Activated naive CD4-positive, alpha-beta T cell treated with anti-CD3 and anti-CD28 coated beads, Interleukin-2, amount 50 U/mL, for 24 hours (primary cell): ENCODE data around the gene ABCA12.
A peak's percentile ranks its signal among the peaks of the same experiment; 100 is the strongest.
"Not testable (repeated sequence)": the region's sequence is repeated elsewhere in the genome, so short reads cannot be mapped to it uniquely, and the experiment has no call there.

Source experiments
- H3K27ac Mint-ChIP-seq: one replicate; pipeline ENCODE4 v1.8.0; 2021; ENCODE audit warnings: mild to moderate bottlenecking, mixed read lengths
- H3K27me3 Mint-ChIP-seq: one replicate; pipeline ENCODE4 v1.8.0; 2021; ENCODE audit warnings: mixed read lengths
- H3K36me3 Mint-ChIP-seq: one replicate; pipeline ENCODE4 v1.8.0; 2021; ENCODE audit warnings: mixed read lengths
- H3K4me1 Mint-ChIP-seq: one replicate; pipeline ENCODE4 v1.8.0; 2021; ENCODE audit warnings: mixed read lengths
- H3K4me3 Mint-ChIP-seq: one replicate; pipeline ENCODE4 v1.8.0; 2021; ENCODE audit warnings: mild to moderate bottlenecking, mixed read lengths
- H3K9me3 Mint-ChIP-seq: one replicate; pipeline ENCODE4 v1.8.0; 2021; ENCODE audit warnings: mixed read lengths

ABCA12 gene

GRCh38 chr2:215138479-215138878 lies at the start of gene ABCA12:
ABCA12 (minus strand) TSS chr2:215138626; CDS start chr2:215138208, 418 bp downstream.
- H3K27ac Mint-ChIP-seq: no peak within 1 kb of the TSS
- peaks cover 4% of the 10 kb centered on the region for H3K27me3 Mint-ChIP-seq
- no peaks in the 10 kb centered on the region for H3K36me3 Mint-ChIP-seq
- H3K4me1 Mint-ChIP-seq: no peaks in the 10 kb centered on the region
- no peak within 1 kb of the TSS for H3K4me3 Mint-ChIP-seq
- H3K9me3 Mint-ChIP-seq: no peaks in the 10 kb centered on the region

GRCh38 chr2:215188078-215188477 lies 49.7 kb upstream of the ABCA12 start:
- H3K36me3 Mint-ChIP-seq: no peaks in the 10 kb centered on the region
- H3K9me3 Mint-ChIP-seq: no peaks in the 10 kb centered on the region
- H3K27me3 Mint-ChIP-seq: peaks cover 10% of the 10 kb centered on the region
- H3K4me1 Mint-ChIP-seq: no peaks in the 10 kb centered on the region
- H3K4me3 Mint-ChIP-seq: no peak overlapping the region
- H3K27ac Mint-ChIP-seq: no peak overlapping the region

- Mint-ChIP-seq H3K27me3 (peaks cover 10% of the 10 kb centered on the region), H3K4me3 (no peak overlapping the region), H3K9me3 (no peaks in the 10 kb centered on the region), H3K4me1 (no peaks in the 10 kb centered on the region), H3K27ac (no peak overlapping the region), H3K36me3 (no peaks in the 10 kb centered on the region)
Measured at GRCh38 chr2:215186021-215186420, 47.6 kb upstream of the ABCA12 start.

- Mint-ChIP-seq H3K27me3 (peaks cover 3% of the 10 kb centered on the region), H3K9me3 (peaks cover 11% of the 10 kb centered on the region), H3K27ac (no peak overlapping the region), H3K4me3 (no peak overlapping the region), H3K36me3 (no peaks in the 10 kb centered on the region), H3K4me1 (no peaks in the 10 kb centered on the region)
Measured at GRCh38 chr2:215178121-215178520, 39.7 kb upstream of the ABCA12 start.

- Mint-ChIP-seq H3K27ac (no peak overlapping the region), H3K36me3 (no peaks in the 10 kb centered on the region), H3K27me3 (no peaks in the 10 kb centered on the region), H3K4me1 (peaks cover 16% of the 10 kb centered on the region), H3K9me3 (no peaks in the 10 kb centered on the region), H3K4me3 (no peak overlapping the region)
Measured at GRCh38 chr2:215171796-215172195, 33.4 kb upstream of the ABCA12 start.

- peaks cover 16% of the 10 kb centered on the region for H3K4me1 Mint-ChIP-seq
- H3K36me3 Mint-ChIP-seq: no peaks in the 10 kb centered on the region
- no peak overlapping the region for H3K27ac Mint-ChIP-seq
- H3K27me3 Mint-ChIP-seq: no peaks in the 10 kb centered on the region
- H3K9me3 Mint-ChIP-seq: no peaks in the 10 kb centered on the region
- peak overlapping the region; percentile 47 for H3K4me3 Mint-ChIP-seq
Measured at GRCh38 chr2:215171151-215171550, 32.7 kb upstream of the ABCA12 start.

- H3K27me3 Mint-ChIP-seq, H3K27ac Mint-ChIP-seq, H3K36me3 Mint-ChIP-seq, H3K9me3 Mint-ChIP-seq, H3K4me3 Mint-ChIP-seq: not testable (repeated sequence)
- peaks cover 16% of the 10 kb centered on the region for H3K4me1 Mint-ChIP-seq
Measured at GRCh38 chr2:215166505-215166904, 28.1 kb upstream of the ABCA12 start.

- H3K27ac Mint-ChIP-seq: not testable (repeated sequence)
Measured at GRCh38 chr2:215163319-215163718, 24.9 kb upstream of the ABCA12 start.

GRCh38 chr2:215161301-215161829 lies 22.9 kb upstream of the ABCA12 start:
- no peak overlapping the region for H3K27ac Mint-ChIP-seq
- H3K9me3 Mint-ChIP-seq: no peaks in the 10 kb centered on the region
- H3K36me3 Mint-ChIP-seq: no peaks in the 10 kb centered on the region
- H3K4me1 Mint-ChIP-seq: no peaks in the 10 kb centered on the region
- H3K4me3 Mint-ChIP-seq: no peak overlapping the region
- H3K27me3 Mint-ChIP-seq: no peaks in the 10 kb centered on the region

More at GRCh38 chr2:215163319-215163718, 24.9 kb upstream of the ABCA12 start:
- H3K4me1 Mint-ChIP-seq, H3K36me3 Mint-ChIP-seq, H3K4me3 Mint-ChIP-seq, H3K27me3 Mint-ChIP-seq, H3K9me3 Mint-ChIP-seq: not testable (repeated sequence)

GRCh38 chr2:215160081-215160480 lies 21.7 kb upstream of the ABCA12 start:
- Mint-ChIP-seq H3K27me3 (no peaks in the 10 kb centered on the region), H3K36me3 (no peaks in the 10 kb centered on the region), H3K27ac (no peak overlapping the region), H3K4me3 (no peak overlapping the region), H3K4me1 (no peaks in the 10 kb centered on the region), H3K9me3 (no peaks in the 10 kb centered on the region)

GRCh38 chr2:215156453-215156852 lies 18.0 kb upstream of the ABCA12 start:
- Mint-ChIP-seq H3K36me3 (no peaks in the 10 kb centered on the region), H3K27ac (no peak overlapping the region), H3K27me3 (peaks cover 1% of the 10 kb centered on the region), H3K9me3 (no peaks in the 10 kb centered on the region), H3K4me1 (no peaks in the 10 kb centered on the region), H3K4me3 (no peak overlapping the region)

- Mint-ChIP-seq H3K9me3 (no peaks in the 10 kb centered on the region), H3K27ac (no peak overlapping the region), H3K27me3 (peaks cover 1% of the 10 kb centered on the region), H3K4me3 (no peak overlapping the region), H3K36me3 (no peaks in the 10 kb centered on the region), H3K4me1 (no peaks in the 10 kb centered on the region)
Measured at GRCh38 chr2:215149894-215150293, 11.5 kb upstream of the ABCA12 start.

- H3K9me3 Mint-ChIP-seq: no peaks in the 10 kb centered on the region
- H3K36me3 Mint-ChIP-seq: no peaks in the 10 kb centered on the region
- no peak overlapping the region for H3K27ac Mint-ChIP-seq
- no peaks in the 10 kb centered on the region for H3K4me1 Mint-ChIP-seq
- peaks cover 1% of the 10 kb centered on the region for H3K27me3 Mint-ChIP-seq
- H3K4me3 Mint-ChIP-seq: no peak overlapping the region
Measured at GRCh38 chr2:215149486-215149885, 11.1 kb upstream of the ABCA12 start.

GRCh38 chr2:215149060-215149459 lies 10.6 kb upstream of the ABCA12 start:
- Mint-ChIP-seq H3K36me3 (no peaks in the 10 kb centered on the region), H3K9me3 (no peaks in the 10 kb centered on the region), H3K27ac (no peak overlapping the region), H3K4me1 (no peaks in the 10 kb centered on the region), H3K4me3 (no peak overlapping the region), H3K27me3 (peaks cover 1% of the 10 kb centered on the region)

GRCh38 chr2:215145611-215146010 lies 7.2 kb upstream of the ABCA12 start:
- no peak overlapping the region for H3K4me3 Mint-ChIP-seq
- no peaks in the 10 kb centered on the region for H3K27me3 Mint-ChIP-seq
- H3K4me1 Mint-ChIP-seq: no peaks in the 10 kb centered on the region
- no peaks in the 10 kb centered on the region for H3K36me3 Mint-ChIP-seq
- no peak overlapping the region for H3K27ac Mint-ChIP-seq
- no peaks in the 10 kb centered on the region for H3K9me3 Mint-ChIP-seq

- Mint-ChIP-seq H3K4me3 (no peak overlapping the region), H3K27me3 (no peaks in the 10 kb centered on the region), H3K27ac (no peak overlapping the region), H3K36me3 (no peaks in the 10 kb centered on the region), H3K4me1 (no peaks in the 10 kb centered on the region), H3K9me3 (no peaks in the 10 kb centered on the region)
Measured at GRCh38 chr2:215144106-215144875, 5.9 kb upstream of the ABCA12 start.

- no peak overlapping the region for H3K4me3 Mint-ChIP-seq
- H3K36me3 Mint-ChIP-seq: no peaks in the 10 kb centered on the region
- H3K27me3 Mint-ChIP-seq: peaks cover 2% of the 10 kb centered on the region
- H3K9me3 Mint-ChIP-seq: no peaks in the 10 kb centered on the region
- H3K4me1 Mint-ChIP-seq: no peaks in the 10 kb centered on the region
- no peak overlapping the region for H3K27ac Mint-ChIP-seq
Measured at GRCh38 chr2:215143458-215143857, 5.0 kb upstream of the ABCA12 start.
